HTERT RPE-1 (cell line): ENCODE data around the gene DCTN3.

ENCODE experiments used
- in situ Hi-C: fragments of 300-500 bp; cut with MboI; formaldehyde crosslinking; loops from 4 replicates; pipeline ENCODE4 v1.14.3; 2020; ENCODE audit warnings: low sequenced_read_pairs

The DCTN3 gene

DNA sequence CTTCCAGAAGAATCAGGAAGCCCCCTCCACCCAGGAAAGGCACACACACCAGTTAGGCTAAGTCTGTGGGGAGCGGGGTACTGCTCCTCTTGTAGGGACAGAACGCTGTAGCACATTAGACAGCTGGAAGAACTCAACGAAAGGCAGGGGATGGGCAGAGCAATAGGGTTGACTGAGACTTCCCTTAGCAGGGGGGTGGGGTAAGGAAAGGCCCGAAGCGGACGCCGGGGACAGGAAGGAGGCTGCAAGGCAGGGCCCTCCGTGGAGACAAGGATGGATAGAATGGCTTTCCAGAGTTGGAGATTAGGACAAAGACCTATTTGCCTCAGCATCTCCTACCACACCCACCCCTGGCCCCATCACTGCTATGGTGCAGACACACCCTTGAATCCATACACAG, 45.1 kb downstream of the DCTN3 start:
- in situ Hi-C loops: no loop called here

DNA sequence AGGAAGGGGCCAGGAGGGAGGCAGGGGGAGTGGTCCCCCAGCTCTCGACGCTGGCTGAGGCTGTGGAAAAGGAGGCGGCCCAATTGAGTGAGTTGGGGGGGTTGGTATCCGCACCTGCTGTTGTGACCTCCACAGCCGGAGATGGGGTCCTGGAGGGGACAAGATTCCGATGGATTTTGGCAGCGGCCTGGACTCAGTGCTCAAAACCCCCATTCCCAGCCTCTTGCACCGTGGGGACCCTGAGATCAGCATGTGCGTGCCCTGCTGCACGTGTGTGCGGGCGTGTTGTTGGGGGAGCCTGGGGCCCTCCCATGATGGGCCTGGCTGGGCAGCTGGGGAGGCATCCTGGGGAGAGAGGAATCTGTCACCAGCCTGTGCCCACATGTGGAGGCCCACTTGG, 45.7 kb downstream of the DCTN3 start:
- in situ Hi-C loops: no loop called here

DNA sequence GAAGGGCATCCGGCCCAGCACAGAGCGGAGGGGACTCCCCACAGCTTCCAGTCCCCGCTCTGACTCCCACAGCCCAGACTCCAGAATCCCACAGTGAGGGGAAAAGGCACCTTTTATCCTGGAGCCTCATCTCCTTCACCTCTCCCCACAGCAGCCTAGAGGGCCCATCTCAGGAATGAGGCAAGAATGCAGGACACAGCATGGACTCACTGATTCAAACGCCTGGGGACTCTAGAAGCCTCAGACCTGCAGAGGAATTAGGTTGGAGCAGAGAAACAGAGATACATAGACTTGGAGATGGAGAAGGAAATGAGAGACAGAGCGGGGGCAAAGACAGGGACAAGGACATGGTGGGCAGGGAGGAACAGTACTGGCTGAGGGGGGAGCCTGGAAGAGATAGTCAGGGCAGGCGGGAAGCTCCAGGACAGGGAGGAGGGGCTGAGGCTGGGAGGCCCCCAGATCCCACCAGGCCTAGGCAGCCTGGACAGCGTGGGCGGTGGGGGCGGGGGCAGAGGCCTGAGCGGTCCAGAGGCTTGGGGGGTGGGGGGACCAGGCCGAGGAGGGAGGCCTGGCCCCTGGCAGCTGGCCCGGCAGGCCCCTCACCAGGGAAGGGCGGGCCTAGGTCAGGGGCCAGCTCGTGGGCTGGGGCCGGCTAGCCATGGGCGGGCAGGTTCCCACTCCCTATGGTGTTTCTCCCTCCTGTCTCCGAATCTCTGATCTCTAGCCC, 46.5 kb downstream of the DCTN3 start:
- in situ Hi-C loops: no loop called here

DNA sequence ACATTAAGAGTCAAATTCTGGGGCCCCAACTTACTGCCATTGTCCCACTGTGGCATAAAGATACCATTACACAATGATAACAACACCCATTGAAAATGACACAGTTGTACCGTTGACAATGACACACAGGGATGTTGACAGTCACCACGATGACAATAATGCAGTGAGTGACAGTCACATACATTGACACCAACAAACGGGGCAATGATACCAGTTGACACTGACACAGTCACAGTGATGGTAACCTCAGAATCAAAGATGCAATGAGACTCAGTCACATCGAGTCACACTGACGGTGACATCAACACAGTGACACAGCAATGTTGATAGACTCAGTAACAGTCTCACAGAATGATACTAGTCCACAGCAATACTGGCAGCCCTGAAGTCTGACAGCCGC, 47.7 kb downstream of the DCTN3 start:
- in situ Hi-C loops: no loop called here

DNA sequence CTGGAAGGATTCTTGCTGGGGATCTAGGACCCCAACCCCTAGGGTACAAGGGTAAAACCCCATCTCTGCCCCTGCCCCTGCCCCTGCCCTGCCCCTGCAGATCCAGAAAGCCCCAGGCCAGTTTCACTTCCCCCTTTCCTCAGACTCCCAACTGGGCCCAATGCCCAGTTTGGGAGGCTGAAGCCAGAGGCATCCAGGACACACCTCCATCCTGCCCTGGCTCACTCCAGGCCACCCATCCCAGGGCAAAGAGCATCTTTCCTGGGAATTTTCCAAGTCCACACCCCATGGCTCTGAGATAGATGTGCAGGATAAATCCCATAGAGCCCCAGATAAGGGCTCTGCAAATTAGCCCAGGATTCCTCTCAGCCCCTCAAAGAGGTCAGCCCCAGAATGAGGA, 48.2 kb downstream of the DCTN3 start:
- in situ Hi-C loops: no loop called here

DNA sequence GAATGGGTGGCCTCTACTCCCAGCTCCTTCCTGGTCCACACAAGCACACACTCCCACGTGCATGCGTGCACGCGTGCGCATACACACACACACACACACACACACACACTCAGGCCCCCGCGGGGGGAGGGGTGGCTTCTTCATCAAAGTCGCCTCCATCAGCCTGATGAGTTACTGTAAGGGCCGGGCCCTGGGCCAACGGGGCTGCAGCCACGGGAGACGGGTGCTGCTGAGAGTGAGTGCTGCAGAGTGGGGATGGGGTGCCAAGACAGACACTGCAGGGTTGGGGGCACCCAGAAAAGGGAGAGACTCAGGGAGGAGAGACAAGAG, 48.8 kb downstream of the DCTN3 start:
- in situ Hi-C loops: no loop called here

DNA sequence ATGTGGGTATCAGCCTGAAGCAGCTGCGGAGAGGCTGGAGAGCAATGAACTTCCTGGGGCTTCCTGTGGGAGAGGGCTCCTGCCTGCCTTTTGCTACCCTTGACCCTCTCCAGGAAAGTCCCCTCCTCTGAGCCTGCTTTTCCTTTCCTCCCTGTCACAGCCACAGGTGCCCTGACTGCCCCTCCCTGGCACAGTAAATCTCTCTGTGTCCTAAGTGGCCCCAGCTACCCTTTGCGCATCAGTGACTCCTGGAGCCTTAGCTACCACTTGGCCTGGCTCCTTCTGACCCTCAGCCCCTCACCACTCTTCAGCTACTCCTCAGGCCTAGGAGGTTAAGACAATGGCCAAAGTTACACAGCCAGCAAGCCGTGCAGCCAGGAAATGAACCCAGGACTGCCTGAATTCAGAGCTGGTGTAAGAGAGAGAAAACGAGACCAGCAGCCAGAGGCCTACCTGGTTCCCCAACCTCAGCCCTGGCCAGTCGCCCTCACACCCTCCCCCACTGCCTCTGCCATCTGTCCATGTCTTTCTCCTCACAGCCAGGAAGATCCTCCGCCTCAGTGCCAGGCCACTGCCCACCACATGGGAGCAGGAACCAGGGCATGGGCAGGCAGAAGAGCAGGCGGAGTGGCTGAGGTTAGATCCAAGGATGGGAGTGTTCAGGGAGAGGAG, 49.4 kb downstream of the DCTN3 start:
- in situ Hi-C loops: no loop called here

DNA sequence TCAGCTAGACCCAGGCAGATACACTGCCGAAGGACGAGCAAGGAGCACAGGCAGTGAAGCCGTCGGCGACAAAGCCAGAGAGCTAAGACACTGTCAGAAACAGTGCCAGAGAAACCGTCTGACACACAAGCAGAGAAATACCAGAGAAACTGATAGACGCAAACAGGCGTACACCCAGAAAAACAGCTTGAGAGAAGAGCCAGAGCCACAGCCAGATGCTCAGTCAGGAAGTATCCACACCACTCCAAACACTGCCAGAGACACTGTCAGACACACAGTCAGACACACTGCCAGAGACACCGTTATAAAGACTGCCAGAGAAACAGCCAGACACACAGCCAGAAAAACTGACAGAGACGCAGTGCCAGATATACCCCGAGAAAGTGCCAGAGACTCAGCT, 49.9 kb downstream of the DCTN3 start:
- in situ Hi-C loops: no loop called here

DNA sequence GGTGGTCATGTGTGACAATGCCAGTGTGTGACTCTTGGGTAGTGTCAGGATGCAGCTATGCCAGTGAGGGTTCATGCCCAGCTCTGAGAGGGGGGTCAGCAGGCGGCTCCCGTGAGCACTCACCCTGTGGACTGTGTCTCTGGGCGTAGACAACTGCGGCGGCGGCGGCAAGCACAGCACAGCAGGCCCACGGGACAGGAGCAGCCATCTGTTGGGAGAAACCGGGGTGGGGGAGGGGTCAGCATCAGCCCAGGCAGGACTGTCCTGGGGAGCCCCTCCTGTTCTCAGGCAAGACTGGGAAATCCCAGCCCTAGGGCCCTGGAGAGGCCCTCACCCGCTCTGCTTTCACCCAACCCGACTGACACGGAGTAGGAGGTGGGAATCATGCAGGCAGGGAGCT, 51.5 kb downstream of the DCTN3 start:
- in situ Hi-C loops: no loop called here

DNA sequence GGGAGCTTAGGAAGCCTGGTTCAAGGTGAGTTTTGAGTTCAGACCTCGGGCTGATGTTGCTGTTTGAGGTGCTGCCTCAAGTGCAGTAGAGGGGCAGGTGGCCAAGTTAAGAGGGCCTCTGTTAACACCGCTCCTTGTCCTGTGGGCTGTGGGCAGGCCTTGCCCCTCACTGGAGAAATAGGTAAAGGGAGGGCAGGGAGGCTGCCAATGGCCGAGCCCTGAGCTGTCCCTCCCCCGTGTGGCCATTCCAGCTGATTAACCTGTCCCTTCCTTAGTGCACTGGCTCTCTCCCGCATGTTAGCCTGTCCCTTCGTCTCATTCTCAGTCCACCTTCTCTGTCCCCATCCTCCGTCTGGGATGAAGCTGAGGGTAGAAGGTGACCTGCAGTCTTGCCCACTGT, 52.2 kb downstream of the DCTN3 start:
- in situ Hi-C loops: no loop called here

DNA sequence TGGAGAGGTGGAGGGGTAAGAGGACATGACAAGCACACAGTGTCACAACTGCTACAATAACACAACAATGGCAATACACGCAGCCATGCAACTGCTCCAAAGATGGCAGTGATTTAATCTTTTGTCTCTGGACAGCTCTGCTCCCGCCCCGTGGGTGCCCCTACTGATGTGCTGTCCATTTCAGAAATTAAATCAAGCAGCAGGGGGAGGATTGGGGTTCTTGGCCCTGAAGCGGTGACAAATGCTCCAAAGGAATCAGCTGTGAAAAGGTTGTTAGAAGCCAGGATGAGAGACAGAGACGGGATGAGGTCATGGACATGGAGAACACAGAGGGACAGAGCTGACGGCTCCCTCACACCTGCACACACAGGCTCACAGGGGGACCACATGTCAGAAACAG, 53.3 kb downstream of the DCTN3 start:
- in situ Hi-C loops: no loop called here

DNA sequence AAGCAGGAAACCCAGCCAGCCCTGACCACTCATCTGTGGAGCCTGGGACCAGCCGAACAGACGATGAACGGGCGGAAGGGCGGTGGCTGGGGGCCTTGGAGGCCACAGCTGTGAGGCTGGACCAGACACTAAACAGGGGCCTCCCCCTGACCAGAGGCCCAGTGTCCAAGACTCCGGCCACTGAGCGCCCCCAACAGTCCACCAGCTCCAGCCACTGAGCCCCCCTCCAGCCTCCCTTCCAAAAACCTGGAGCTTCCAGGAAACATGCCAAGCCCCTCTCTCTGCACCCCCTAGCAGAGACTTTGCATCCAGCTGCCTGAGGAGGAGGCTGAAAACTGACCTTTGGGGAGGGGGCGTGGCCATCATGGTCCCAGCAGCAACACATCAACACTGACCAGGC, 54.0 kb downstream of the DCTN3 start:
- in situ Hi-C loops: no loop called here

DNA sequence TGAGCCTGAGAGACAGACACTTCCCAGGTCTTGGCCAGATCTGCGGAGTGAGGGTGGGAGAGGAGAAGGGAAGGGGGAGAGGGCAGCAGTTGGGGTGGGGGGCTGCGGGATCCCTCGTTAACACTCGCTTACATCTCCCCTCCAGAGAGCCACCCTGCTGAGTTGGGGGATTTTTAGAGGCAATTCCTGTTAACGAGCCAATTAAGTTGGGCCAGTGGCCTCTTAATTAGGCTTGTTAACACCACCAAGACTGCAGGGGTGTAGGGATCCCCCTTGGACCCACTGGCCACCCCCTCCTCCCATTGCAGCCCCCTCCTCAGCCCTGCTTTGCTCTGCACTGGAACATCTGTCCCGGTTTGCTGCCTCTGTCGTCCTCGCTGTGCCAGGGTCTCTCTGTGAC, 54.4 kb downstream of the DCTN3 start:
- in situ Hi-C loops: no loop called here

DNA sequence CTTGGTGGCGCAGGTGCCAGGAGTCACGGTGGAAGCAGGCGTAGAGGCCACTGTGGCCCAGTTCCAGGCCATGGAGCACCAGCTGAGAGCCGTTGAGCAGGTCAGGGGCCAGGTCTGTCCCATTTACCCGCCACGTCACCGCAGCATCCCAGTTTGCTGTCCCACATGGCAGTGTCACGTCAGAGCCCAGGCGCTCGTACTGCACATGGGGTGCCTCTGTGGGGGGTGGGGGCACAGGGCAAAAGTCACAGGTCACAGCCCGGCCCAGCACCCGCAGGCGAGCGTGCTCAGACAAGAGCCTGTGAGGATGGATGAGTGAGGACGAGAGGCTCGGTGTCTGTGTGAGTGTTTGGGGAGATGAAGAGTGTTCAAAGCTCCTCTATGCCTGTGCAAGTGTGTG, 55.7 kb downstream of the DCTN3 start:
- in situ Hi-C loops: no loop called here
